GM10266 (cell line): ENCODE measurements around the gene ITPR2.
"Not testable (repeated sequence)": the region's sequence is repeated elsewhere in the genome, so short reads cannot be mapped to it uniquely, and the experiment has no call there.

Experiments used
- DNase-seq: peaks from one replicate; pipeline ENCODE4 v3.0.0; 2012; ENCODE audit errors: extremely low spot score
- TF ChIP-seq, protein P1 (sequence below): IDR thresholded peaks from 2 replicates; pipeline ENCODE4 v1.5.1; 2012; ENCODE audit warnings: mild to moderate bottlenecking, low read depth; ENCODE audit not compliant: control insufficient read depth, insufficient read depth; ENCODE audit errors: missing control alignments

Gene ITPR2

DNA sequence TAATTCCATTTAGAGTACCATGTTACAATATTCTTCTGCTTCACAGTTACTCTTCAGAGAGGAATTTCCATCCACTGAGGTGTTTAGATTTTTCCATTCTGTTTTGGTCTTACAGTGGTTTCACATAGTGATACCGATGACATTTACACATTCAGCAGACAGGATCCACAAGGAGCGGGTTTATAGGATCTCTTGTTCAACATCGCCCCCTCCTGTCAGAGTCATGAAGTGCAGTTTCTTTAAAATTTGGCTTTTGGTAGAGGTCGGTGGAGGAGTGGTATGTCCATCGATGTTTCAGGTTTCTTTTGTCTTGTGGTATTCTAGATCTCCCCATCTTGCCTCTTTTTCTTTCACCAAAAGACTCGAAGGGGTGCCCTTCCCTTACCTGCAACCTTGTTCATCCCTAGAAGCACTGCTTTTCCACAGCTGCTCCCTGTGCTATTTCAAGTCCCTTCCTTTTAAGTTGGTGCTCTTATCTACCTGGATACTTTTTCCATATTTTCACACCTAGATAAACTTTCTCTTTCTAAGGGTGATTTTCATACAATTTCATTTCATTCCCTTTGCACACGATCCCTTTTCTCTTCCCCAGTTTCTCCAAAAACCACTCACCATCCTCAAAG lies 181.3 kb downstream of the ITPR2 start:
- TF ChIP-seq, protein P1, sequence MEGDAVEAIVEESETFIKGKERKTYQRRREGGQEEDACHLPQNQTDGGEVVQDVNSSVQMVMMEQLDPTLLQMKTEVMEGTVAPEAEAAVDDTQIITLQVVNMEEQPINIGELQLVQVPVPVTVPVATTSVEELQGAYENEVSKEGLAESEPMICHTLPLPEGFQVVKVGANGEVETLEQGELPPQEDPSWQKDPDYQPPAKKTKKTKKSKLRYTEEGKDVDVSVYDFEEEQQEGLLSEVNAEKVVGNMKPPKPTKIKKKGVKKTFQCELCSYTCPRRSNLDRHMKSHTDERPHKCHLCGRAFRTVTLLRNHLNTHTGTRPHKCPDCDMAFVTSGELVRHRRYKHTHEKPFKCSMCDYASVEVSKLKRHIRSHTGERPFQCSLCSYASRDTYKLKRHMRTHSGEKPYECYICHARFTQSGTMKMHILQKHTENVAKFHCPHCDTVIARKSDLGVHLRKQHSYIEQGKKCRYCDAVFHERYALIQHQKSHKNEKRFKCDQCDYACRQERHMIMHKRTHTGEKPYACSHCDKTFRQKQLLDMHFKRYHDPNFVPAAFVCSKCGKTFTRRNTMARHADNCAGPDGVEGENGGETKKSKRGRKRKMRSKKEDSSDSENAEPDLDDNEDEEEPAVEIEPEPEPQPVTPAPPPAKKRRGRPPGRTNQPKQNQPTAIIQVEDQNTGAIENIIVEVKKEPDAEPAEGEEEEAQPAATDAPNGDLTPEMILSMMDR = peak; percentile 48
- DNase-seq = peak; percentile 21

DNA sequence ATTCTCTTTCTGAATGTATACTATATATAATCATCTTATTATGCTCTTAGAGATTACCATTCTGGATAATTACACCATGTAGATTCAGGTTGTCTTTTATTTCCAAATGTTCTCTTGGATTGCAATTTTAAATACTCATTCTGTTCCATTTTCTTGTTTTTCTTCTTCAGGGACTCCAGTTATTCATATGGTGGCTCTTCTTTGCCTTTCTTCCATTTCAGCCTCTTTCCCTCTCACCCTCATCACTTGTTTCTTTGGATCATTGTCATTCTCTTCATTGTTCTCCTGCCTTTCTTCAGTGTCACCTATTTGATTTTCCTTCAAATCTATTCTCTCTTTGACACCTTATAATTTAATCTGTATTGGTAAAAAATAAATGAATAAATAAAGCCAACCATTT lies 182.0 kb downstream of the ITPR2 start:
- TF ChIP-seq, protein P1 = no peak
- no peak for DNase-seq

DNA sequence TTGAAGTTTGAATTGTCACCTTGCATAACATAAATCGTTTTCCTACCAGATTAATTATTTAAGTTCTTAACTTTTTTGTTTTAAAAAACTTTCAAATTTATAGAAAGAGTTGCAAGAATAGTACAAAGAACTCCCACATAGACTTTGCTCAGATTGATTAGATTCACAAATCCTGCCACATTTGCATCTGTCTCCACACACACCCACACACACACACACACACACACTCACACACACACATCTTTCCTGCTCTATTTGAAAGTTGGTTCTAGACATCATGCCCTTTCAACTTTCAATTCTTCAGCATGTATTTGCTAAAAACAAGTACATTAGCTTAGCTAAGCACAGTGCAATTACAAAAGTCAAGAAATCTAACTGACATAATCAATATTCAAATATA lies 184.0 kb downstream of the ITPR2 start:
- TF ChIP-seq, protein P1 = no peak
- no peak for DNase-seq

DNA sequence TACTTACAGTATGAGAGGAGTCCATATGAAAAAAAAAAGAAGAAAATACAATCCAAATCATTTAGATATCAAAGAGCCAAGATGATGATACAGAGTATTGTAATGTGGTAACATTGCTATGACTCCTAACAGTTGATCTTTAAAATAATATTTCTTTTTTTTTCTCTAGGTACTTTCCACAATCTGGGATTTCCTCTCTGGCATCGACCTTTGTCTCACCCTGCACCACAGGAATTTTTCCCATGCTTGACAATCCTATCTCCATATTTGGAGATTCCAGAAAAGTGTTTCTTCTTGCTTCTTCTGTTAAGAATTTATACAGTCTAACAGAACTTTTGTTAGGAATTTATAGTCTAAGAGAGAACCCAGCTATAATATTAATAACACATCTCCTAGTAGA lies 184.4 kb downstream of the ITPR2 start:
- TF ChIP-seq, protein P1 = no peak

DNA sequence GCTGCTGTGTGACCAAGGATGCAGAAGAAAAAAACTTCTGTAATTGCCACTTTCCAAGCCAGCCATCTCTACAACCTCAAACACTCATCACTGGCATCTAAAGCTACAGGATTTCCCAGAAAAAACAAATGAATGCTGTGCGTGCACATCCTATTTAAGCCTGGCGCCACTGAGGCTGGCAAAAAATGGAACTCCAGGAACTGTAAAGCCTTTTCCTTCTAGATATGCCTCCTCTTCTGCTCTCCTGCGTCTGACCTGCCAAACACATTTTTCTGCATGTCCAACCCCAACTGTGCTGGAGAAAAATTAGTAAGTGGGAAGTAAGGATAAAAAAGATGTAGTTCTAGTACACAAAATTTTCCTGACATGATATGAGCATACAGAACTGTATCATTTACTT lies 184.9 kb downstream of the ITPR2 start:
- TF ChIP-seq, protein P1 = no peak
- DNase-seq = no peak

More for the DNA sequence above, 184.4 kb downstream of the ITPR2 start:
- DNase-seq = no peak

DNA sequence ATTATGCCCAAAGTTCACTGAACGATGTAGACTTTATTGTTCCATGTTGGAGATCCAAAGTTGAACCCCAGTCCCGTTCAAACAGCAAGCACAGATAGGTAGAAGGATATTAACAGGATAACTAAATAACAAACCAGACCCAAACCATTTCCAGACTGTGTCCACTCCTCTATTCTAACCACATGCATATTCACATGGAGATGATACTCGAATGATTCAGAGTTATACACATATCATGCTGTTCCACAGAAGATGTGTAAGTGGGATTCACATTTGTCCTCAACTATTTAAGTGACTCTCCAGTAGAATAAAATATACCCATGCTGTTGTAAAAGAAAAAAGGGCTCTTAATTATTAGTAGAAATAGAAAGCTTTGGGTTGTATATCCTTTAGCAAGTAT lies 185.9 kb downstream of the ITPR2 start:
- no peak for DNase-seq
- TF ChIP-seq, protein P1 = no peak

DNA sequence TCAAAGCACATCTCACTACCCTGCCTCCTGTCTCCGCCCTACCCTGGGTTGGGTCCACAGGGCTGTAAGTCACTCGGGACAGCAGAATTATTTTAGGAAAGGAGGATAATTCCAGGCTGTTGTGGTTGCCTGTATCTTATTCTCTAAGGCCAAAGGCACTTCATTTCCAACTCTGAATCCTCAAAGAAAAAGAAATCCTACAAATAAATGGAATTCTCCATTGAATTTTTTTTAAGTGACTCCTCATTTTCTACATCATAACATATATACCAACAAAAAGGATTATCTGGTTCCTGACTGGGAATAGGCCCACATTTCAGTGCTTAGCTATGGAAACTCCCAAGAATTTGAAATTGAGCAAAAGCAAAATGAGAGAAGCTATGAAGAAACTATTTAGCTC lies 186.4 kb downstream of the ITPR2 start:
- no peak for DNase-seq
- TF ChIP-seq, protein P1 = no peak

DNA sequence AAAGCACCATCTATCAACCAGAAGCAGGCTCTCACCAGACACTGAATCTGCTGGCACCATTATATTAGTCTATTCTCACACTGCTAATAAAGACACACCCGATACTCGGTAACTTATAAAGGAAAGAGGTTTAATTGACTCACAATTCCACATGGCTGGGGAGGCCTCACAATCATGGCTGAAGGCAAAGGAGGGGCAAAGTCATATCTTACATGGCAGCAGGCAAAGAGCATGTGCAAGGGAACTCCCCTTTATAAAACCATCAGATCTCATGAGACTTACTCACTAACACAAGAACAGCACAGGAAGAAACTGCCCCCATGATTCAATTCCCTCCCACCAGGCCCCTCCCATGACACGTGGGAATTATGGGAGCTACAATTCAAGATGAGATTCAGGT lies 188.6 kb downstream of the ITPR2 start:
- DNase-seq = not testable (repeated sequence)
